ENCODE measurements around the gene ZNF555. TPM values are rescaled to one million over a fixed set of nuclear protein-coding genes. Genes with fewer than 3 reads are reported as not detected.

ZNF555 gene
- total RNA-seq, 1 experiment from 2014 or later, result 0.84 TPM

GRCh38 chr19:2850256-2850925 lies 9.1 kb downstream of the ZNF555 start:
- intact Hi-C loops (cut with micrococcal nuclease), result no loop called here
- H3F3A ChIP-seq (ENCODE audit: low read length, unreplicated experiment), result no peaks in the 10 kb centered on the region
- no peaks in the 10 kb centered on the region for H3K27me3 ChIP-seq (ENCODE audit: low read length)
- peaks cover 38% of the 10 kb centered on the region for H3K9me3 ChIP-seq (ENCODE audit: low read length)
- H3K9me2 ChIP-seq (replicated peaks; ENCODE audit: low read length), result no peaks in the 10 kb centered on the region
- no peak overlapping the region for H3K4me2 ChIP-seq (ENCODE audit: low read length)
- DNase-seq, result no peak
- ChIA-PET POLR2A (ENCODE audit: unreplicated experiment) (no interaction called here), CTCF (no interaction called here)
- no peak overlapping the region for H3K4me3 ChIP-seq (ENCODE audit: low read length)
- no peak for ATAC-seq
- TF ChIP-seq EZH2 (IDR thresholded peaks at IDR 0.05; ENCODE audit: low read length, unreplicated experiment), result no peak
- no peak for TF ChIP-seq EZH2phosphoT487 (IDR thresholded peaks at IDR 0.05; ENCODE audit: borderline replicate concordance, low read length)
- TF ChIP-seq CTCF (conservative IDR thresholded peaks at IDR 0.05; ENCODE audit: low read depth, low read length), result no peak
- no peaks in the 10 kb centered on the region for H3K79me2 ChIP-seq (ENCODE audit: low read length)
- BruUV-seq (replicated peaks), result no TSS peak
- H3K4me1 ChIP-seq (ENCODE audit: insufficient read depth, low read length), result no peaks in the 10 kb centered on the region
- H3K36me3 ChIP-seq (ENCODE audit: low read depth, low read length), result peaks cover 52% of the 10 kb centered on the region
- no peak overlapping the region for H2AFZ ChIP-seq (ENCODE audit: low read length)
- H3K9ac ChIP-seq (ENCODE audit: low read length), result no peak overlapping the region
- H3K27ac ChIP-seq (ENCODE audit: low read length), result no peak overlapping the region
- H4K20me1 ChIP-seq (ENCODE audit: low read length), result no peaks in the 10 kb centered on the region

- H3K9me3 ChIP-seq (ENCODE audit: low read length), result peaks cover 41% of the 10 kb centered on the region
- no peaks in the 10 kb centered on the region for H3K9me2 ChIP-seq (replicated peaks; ENCODE audit: low read length)
- H4K20me1 ChIP-seq (ENCODE audit: low read length), result no peaks in the 10 kb centered on the region
- intact Hi-C loops (cut with micrococcal nuclease), result no loop called here
- no peak for DNase-seq
- no peak overlapping the region for H3K9ac ChIP-seq (ENCODE audit: low read length)
- no peak for ATAC-seq
- BruUV-seq (replicated peaks), result no TSS peak
- H3K79me2 ChIP-seq (ENCODE audit: low read length), result no peaks in the 10 kb centered on the region
- no peaks in the 10 kb centered on the region for H3K27me3 ChIP-seq (ENCODE audit: low read length)
- ChIA-PET CTCF (no interaction called here), POLR2A (ENCODE audit: unreplicated experiment) (no interaction called here)
- no peaks in the 10 kb centered on the region for H3K4me1 ChIP-seq (ENCODE audit: insufficient read depth, low read length)
- no peak overlapping the region for H3K27ac ChIP-seq (ENCODE audit: low read length)
- peaks cover 55% of the 10 kb centered on the region for H3K36me3 ChIP-seq (ENCODE audit: low read depth, low read length)
- TF ChIP-seq EZH2 (IDR thresholded peaks at IDR 0.05; ENCODE audit: low read length, unreplicated experiment) (no peak), CTCF (conservative IDR thresholded peaks at IDR 0.05; ENCODE audit: low read depth, low read length) (no peak), EZH2phosphoT487 (IDR thresholded peaks at IDR 0.05; ENCODE audit: borderline replicate concordance, low read length) (no peak)
- no peak overlapping the region for H2AFZ ChIP-seq (ENCODE audit: low read length)
- no peak overlapping the region; the same call in 1 of the 2 replicates for H3K4me3 ChIP-seq (ENCODE audit: low read length)
- no peak overlapping the region for H3K4me2 ChIP-seq (ENCODE audit: low read length)
- no peaks in the 10 kb centered on the region for H3F3A ChIP-seq (ENCODE audit: low read length, unreplicated experiment)
Measured at GRCh38 chr19:2852598-2852997, 11.3 kb downstream of the ZNF555 start.

GRCh38 chr19:2853015-2853606 lies 11.8 kb downstream of the ZNF555 start:
- TF ChIP-seq EZH2 (IDR thresholded peaks at IDR 0.05; ENCODE audit: low read length, unreplicated experiment) (no peak), EZH2phosphoT487 (IDR thresholded peaks at IDR 0.05; ENCODE audit: borderline replicate concordance, low read length) (no peak), CTCF (conservative IDR thresholded peaks at IDR 0.05; ENCODE audit: low read depth, low read length) (no peak)
- Histone ChIP-seq H3K4me2 (ENCODE audit: low read length) (no peak overlapping the region), H3K36me3 (ENCODE audit: low read depth, low read length) (peaks cover 55% of the 10 kb centered on the region), H3K9me3 (ENCODE audit: low read length) (peaks cover 41% of the 10 kb centered on the region), H3K4me1 (ENCODE audit: insufficient read depth, low read length) (no peaks in the 10 kb centered on the region), H3F3A (ENCODE audit: low read length, unreplicated experiment) (no peaks in the 10 kb centered on the region), H2AFZ (ENCODE audit: low read length) (no peak overlapping the region), H3K27ac (ENCODE audit: low read length) (no peak overlapping the region), H4K20me1 (ENCODE audit: low read length) (no peaks in the 10 kb centered on the region), H3K27me3 (ENCODE audit: low read length) (no peaks in the 10 kb centered on the region), H3K9me2 (replicated peaks; ENCODE audit: low read length) (no peaks in the 10 kb centered on the region), H3K4me3 (ENCODE audit: low read length) (no peak overlapping the region; the same call in 1 of the 2 replicates), H3K79me2 (ENCODE audit: low read length) (no peaks in the 10 kb centered on the region), H3K9ac (ENCODE audit: low read length) (no peak overlapping the region)
- ChIA-PET CTCF (no interaction called here), POLR2A (ENCODE audit: unreplicated experiment) (no interaction called here)
- TSS peak; percentile 4 for BruUV-seq (replicated peaks)
- DNase-seq, result no peak
- ATAC-seq, result no peak
- intact Hi-C loops (cut with micrococcal nuclease), result no loop called here
